Subcutaneous adipose tissue (tissue), 4 donors: ENCODE data around the gene AASDHPPT. TPM values are rescaled to one million over a fixed set of nuclear protein-coding genes. Genes with fewer than 3 reads are reported as not detected.

Experiments
- CTCF ChIP-seq: fragments of 450-650 bp; IDR thresholded peaks from one replicate; pipeline ENCODE4 v1.5.1; 2016; ENCODE audit warnings: low read depth, mild to moderate bottlenecking, control low read depth, antibody characterized with exemption, moderate library complexity
- total RNA-seq, 4 donors: library from RNA; depleted of rRNA; stranded (reverse); fragments of >200 nt; gene quantifications; one replicate each; pipeline ENCODE4 v1.1.0, GENCODE V29; 2016

Gene AASDHPPT
- 10 to 100 TPM; 31.4 to 47.6 (median 37.0) TPM for total RNA-seq

- TF ChIP-seq CTCF: no peak
These were observed at the start of gene AASDHPPT for GRCh38 chr11:106077609-106078455. TSS of gene AASDHPPT (plus strand) at chr11:106077662. CDS start at chr11:106077711, 49 bp downstream.

- no peak for TF ChIP-seq CTCF
These were observed 46.9 kb upstream of the AASDHPPT start for GRCh38 chr11:106030609-106031008.

GRCh38 chr11:106031202-106031810, 46.2 kb upstream of the AASDHPPT start:
- no peak for TF ChIP-seq CTCF

GRCh38 chr11:106031936-106032335, 45.5 kb upstream of the AASDHPPT start:
- TF ChIP-seq CTCF: no peak

GRCh38 chr11:106032861-106033260, 44.6 kb upstream of the AASDHPPT start:
- TF ChIP-seq CTCF: no peak

- no peak for TF ChIP-seq CTCF
These were observed 33.9 kb upstream of the AASDHPPT start for GRCh38 chr11:106043540-106043939.

- TF ChIP-seq CTCF: no peak
These were observed 29.8 kb upstream of the AASDHPPT start for GRCh38 chr11:106047631-106048030.
